ENCODE data around the gene EXOG.

DNA sequence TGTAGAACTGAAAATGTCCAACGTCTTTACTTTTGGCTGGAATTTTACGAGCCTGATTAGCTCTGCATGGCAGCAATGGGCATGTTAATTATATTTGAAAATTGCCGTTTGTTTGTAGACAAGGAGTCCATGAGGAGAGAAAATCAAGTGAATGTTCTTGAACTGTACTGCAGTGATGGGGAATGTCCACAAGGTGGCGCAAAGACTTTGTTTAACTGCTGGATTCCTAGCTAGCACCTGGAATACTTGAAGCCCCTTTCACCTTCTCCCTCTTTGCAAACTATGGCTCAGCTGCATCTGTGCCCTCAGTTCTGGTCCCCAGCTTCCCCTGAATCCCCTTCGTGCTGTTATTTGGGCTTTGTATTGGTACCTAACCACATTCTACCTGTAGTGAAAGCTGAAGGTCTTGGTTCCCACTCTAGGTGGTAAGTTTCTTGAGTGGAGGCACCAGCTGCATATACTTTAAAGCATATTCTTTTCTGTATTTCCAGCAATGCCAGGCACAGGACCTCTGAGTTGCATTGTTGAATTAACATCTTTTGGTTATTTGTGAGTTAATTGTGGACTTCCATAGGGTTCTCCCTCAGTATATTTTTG, 25.3 kb downstream of the EXOG start:
- TF ChIP-seq JUND (IDR thresholded peaks at IDR 0.05) (no peak), EZH2 (IDR thresholded peaks at IDR 0.05) (no peak), ZNF274 (IDR thresholded peaks at IDR 0.05; ENCODE audit: low read depth, low read length) (no peak), POLR2A (IDR thresholded peaks at IDR 0.05; ENCODE audit: borderline replicate concordance, extremely low read depth, insufficient read depth, insufficient read length) (no peak), EGR1 (IDR thresholded peaks at IDR 0.05; ENCODE audit: low read depth) (no peak), RAD21 (IDR thresholded peaks at IDR 0.05; ENCODE audit: low read depth) (peak; percentile 81), YY1 (IDR thresholded peaks at IDR 0.05; ENCODE audit: extremely low read depth, insufficient replicate concordance, low read depth, low read length) (no peak), MAX (IDR thresholded peaks at IDR 0.05) (0 out of 2 replicates have a peak, but pooled peaks have one; percentile 16)
- TF ChIP-seq, protein P1, sequence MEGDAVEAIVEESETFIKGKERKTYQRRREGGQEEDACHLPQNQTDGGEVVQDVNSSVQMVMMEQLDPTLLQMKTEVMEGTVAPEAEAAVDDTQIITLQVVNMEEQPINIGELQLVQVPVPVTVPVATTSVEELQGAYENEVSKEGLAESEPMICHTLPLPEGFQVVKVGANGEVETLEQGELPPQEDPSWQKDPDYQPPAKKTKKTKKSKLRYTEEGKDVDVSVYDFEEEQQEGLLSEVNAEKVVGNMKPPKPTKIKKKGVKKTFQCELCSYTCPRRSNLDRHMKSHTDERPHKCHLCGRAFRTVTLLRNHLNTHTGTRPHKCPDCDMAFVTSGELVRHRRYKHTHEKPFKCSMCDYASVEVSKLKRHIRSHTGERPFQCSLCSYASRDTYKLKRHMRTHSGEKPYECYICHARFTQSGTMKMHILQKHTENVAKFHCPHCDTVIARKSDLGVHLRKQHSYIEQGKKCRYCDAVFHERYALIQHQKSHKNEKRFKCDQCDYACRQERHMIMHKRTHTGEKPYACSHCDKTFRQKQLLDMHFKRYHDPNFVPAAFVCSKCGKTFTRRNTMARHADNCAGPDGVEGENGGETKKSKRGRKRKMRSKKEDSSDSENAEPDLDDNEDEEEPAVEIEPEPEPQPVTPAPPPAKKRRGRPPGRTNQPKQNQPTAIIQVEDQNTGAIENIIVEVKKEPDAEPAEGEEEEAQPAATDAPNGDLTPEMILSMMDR (IDR thresholded peaks at IDR 0.05 in 2 of 3, conservative IDR thresholded peaks at IDR 0.05 in 1 of 3; ENCODE audit: borderline replicate concordance in 1 of 3, insufficient read depth in 1 of 3, low read depth in 2 of 3, low read length in 2 of 3): peak; percentile 81 to 91 (median 85)
